Spleen (tissue), 7 donors: ENCODE data around the gene FBN2.

Experiments used
- POLR2A ChIP-seq, 3 donors: fragments of 450-650 bp; IDR thresholded peaks; one replicate each; pipeline ENCODE4 v1.5.1; 2017; ENCODE audit warnings: antibody characterized with exemption in 3 of 3, mild to moderate bottlenecking in 1 of 3
- POLR2AphosphoS5 ChIP-seq, 3 donors: sonication (generic); formaldehyde crosslinking; IDR thresholded peaks; one replicate each; pipeline ENCODE4 v1.5.1; 2017; ENCODE audit warnings: antibody characterized with exemption in 3 of 3
- TF ChIP-seq, protein P1 (sequence below), 11 experiments: fragments of 200-600 bp in 7 of 11; fragments of 450-650 bp in 4 of 11; sonication (generic) in 4 of 11; IDR thresholded peaks in 8 of 11; conservative IDR thresholded peaks in 3 of 11; 1 replicate in 7 of 11; 2 replicates in 4 of 11; pipeline versions ENCODE4 v1.4.0 to v1.8.0; 2016 to 2021; ENCODE audit warnings: antibody characterized with exemption in 11 of 11, inconsistent platforms in 4 of 11, mild to moderate bottlenecking in 1 of 11
- donor health status: DM: no; HTN: no; CAD: no; lungs with moderate emphysema.
- donor health status: DM: no; HTN: no; CAD: no.
- donor health status: DM: no; HTN: no; CAD: no.

DNA sequence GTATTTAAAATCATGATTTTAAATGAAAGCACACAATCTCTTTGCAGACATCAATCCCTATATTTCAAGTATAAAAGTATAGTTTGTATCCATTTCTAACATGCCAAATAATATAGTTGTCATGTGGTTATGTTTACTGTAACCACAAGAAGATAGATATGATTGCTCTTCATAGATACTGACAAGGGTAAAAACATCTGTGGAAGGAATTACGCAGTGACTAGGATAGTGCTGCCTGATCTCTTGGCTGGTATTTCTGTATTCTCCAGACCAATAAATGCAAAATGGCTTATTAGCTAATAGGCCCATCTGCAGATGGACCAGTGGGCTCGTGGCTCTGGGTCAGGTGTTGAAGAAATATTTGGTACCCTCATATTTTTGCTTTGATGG lies 34.9 kb upstream of the FBN2 start:
- TF ChIP-seq POLR2AphosphoS5 (IDR thresholded peaks at IDR 0.05) = no peak
- TF ChIP-seq, protein P1, sequence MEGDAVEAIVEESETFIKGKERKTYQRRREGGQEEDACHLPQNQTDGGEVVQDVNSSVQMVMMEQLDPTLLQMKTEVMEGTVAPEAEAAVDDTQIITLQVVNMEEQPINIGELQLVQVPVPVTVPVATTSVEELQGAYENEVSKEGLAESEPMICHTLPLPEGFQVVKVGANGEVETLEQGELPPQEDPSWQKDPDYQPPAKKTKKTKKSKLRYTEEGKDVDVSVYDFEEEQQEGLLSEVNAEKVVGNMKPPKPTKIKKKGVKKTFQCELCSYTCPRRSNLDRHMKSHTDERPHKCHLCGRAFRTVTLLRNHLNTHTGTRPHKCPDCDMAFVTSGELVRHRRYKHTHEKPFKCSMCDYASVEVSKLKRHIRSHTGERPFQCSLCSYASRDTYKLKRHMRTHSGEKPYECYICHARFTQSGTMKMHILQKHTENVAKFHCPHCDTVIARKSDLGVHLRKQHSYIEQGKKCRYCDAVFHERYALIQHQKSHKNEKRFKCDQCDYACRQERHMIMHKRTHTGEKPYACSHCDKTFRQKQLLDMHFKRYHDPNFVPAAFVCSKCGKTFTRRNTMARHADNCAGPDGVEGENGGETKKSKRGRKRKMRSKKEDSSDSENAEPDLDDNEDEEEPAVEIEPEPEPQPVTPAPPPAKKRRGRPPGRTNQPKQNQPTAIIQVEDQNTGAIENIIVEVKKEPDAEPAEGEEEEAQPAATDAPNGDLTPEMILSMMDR (IDR thresholded peaks at IDR 0.05 in 8 of 11, conservative IDR thresholded peaks at IDR 0.05 in 3 of 11) = no peak
- no peak for TF ChIP-seq POLR2A (IDR thresholded peaks at IDR 0.05)
